GM18519 (cell line): ENCODE results near the gene ZGPAT.

ENCODE experiments used
- ATAC-seq: cut with Tn5 transposase; IDR thresholded peaks from one replicate; pipeline ENCODE4 v1.9.1; 2021; ENCODE audit warnings: mild to moderate bottlenecking, moderate library complexity; ENCODE audit not compliant: unreplicated experiment, low FRiP score

ZGPAT gene

DNA sequence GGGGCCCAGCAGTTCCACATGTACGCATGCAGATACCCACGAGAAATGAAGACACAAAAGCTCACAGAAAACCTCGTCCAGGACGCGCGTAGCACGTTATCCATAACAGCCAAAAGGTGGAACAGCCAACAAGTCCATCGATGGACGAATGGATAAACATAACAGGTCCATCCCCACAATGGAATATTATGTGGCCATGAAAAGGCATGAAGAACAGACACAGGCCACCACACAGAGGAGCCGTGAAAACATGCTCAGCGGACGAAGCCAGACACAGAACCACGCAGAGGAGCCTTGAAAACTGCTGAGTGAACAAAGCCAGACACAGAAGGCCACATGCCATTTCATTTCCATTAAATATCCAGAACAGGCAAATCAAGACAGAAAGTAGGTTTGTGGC lies 69.8 kb downstream of the ZGPAT start:
- no peak for ATAC-seq

DNA sequence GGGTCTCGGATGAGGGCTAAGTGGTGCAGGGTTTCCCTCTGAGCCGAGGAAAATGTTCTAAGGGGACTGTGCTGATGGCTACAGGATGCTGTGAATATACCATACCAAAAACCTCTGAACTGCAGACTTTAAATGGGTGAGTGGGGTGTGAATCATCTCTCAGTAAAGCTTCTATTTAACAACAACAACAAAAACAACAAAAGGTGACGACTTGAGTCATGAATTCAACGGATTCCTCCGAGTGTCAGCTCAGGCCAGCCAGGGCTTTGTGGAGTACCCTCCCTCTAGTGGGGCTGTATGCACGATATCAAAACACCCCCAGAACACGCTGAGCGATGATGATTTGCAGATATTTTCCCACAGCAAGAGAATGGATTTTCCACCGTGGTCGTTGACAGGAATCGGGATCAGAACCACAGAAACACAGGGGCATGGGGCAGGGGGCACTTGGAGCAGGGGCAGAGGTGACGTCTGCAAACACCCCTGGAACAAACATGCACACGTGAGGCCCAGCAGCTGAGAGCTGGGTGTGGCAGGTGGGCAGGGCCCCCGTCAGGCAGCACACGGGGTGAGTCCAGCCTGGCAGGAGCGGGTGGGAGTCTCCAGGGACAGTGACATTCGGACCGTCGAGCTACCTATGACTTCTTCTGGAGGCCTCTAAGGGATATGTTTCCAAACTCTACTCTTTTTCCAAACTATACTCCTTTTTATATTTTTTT lies 70.4 kb downstream of the ZGPAT start:
- no peak for ATAC-seq

DNA sequence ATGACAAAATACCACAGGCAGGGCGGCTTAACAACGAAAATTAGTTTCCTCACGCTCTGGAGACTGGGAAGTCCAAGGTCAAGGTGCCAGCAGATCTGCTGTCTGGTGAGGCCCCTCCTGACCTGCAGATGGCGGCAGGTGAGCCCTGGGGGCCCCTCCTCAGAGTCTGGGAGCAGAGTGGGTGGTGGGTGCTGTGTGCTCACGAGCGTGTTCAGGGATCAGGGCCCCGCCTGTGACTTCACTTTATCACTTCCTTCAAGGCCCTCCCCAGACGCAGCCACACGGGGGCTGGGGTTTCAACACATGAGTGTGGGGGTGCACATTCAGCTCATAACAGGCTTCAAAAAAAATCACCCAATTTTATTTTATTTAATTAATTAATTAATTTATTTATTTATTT lies 71.0 kb downstream of the ZGPAT start:
- ATAC-seq, result no peak

DNA sequence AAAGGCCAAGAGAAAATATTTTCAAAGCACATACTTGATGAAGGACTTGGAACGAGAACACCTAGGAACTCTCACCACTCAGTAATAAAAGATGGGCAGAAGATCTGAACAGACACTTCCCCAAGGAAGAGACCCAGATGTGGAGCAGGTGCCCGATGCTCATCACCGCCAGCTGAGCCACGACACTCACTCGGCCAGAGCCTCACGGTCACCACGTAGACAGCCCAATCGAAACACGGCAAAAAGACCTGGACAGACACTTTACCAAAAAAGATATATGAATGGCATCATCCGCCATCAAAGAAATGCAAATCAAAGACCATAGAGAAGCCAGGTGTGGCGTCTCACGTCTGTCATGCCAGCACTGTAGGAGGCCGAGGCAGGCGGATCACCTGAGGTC lies 73.3 kb downstream of the ZGPAT start:
- no peak for ATAC-seq

DNA sequence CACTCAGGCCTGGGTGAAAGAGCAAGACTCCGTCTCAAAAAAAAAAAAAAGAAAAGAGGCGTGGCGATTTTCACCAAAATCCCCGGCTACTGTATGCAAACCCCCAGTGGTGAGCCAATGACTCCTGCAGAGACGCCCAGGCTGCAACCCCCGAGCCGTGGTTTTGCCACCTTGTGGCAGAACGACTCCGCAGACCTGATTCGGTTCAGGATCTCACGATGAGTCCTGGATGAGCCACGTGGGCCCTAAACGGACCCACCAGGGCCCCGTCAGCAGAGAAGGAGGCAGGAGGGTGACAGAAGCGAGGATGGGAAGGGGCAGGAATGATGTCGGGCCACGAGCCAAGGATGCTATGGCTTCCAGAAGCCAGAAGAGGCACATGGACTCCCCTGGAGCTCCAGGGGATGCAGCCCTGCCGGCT lies 74.2 kb downstream of the ZGPAT start:
- ATAC-seq, result no peak

DNA sequence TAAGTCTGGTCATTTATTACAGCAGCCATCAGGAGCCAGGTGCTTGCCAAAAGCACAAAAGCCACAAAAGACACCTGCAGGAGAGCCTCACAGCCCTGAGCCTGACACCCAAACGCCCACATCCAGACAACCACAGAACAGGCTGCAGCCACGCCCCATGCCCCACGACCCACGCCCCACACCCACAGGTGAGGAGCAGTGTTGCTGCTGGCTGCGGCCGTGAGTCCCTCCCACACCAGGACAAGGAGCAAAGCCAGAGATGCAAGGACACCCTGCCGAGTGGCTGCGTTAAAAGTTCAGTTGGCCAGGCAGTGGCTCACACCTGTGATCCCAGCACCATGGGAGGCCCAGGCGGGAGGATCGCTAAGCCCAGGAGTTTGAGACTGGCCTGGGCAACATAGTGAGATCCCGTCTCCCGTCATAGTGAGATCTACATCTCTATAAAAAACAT lies 74.7 kb downstream of the ZGPAT start:
- ATAC-seq, result no peak

DNA sequence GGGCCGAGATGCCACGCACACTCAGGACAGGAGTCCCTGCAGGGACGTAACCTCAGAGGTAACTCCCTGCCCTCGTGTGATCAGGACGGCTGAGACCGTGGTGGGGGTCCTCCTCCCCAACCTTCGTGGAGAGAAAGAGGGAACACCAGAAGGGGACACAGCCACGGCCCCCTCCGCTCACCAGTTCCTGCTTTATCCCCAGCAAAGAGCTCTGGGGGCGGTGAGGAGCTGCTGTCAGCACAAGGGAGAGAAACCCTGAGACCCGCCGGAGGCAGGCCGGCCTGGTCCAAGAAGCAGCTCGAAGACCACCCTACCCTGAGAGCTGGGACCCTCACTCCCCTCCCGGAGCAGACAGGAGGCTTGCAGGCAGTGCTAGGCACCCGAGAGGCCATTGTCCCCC lies 76.1 kb downstream of the ZGPAT start:
- ATAC-seq, result no peak

DNA sequence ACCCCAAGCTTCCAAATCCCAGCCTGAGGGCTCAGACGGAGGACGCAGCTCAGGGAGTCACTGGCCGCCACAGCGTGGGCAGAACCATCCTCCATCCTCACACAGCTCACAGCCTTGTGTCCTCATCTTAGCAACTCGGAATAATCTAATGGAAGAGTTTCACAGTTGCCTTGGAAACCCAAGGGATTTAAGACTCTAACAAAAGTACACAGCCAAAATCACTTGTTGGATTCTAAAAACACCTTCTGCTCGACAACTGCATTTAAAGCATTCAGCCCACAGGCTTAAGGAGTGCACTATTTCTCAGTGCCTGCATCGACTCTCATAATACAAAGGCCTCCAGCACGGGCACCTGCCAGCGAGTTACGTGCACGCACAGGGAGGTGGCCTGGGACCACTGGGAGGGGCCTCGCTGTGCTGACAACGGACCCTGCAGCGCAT lies 77.9 kb downstream of the ZGPAT start:
- ATAC-seq, result no peak
